Measurements from ENCODE around the gene POU2F1. TPM values are rescaled to one million over a fixed set of nuclear protein-coding genes. Genes with fewer than 3 reads are reported as not detected.

POU2F1 gene
- total and polyA plus RNA-seq, 2 donors (not counting 3 experiments of a cell fraction or from before 2014, with no cell fraction given) = 6.0 to 12.9 TPM

DNA sequence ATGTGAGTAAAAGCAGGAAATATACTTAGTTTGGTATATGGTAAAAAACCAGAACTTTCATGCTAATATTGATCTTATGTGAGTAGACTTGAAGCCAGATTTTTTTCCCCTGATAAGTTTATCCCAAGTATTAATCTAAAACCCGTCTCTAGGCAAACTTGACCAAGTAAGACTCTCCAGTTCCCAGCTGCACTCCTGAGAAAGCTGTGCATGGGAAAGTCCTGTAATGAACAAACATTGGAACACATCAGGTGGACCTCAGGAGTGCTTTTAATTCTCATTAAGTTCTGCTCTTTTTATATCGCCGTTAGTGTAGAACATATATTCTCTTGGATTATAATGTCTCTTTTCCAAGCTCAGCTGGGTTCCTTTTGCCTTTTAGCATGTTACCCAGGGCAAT, 192.6 kb downstream of the POU2F1 start:
- DNase-seq (ENCODE audit: low read depth, low spot score) = no peak
- ChIA-PET POLR2A (no interaction called here), CTCF (interaction anchor here (1.0 to 2.1 kb wide), 3 partner anchors 12 to 146 kb away, joined by 3 to 8 read pairs (median 3); no protein-coding TSS in a partner anchor)
- intact Hi-C loops (cut with micrococcal nuclease) = no loop called here
- dilution Hi-C loops (cut with MboI; ENCODE audit: extremely low pct_ligation_motif_present, low sequenced_read_pairs) = no loop called here
- no TSS peak for BruUV-seq (replicated peaks)
- H3K79me2 ChIP-seq (ENCODE audit: control insufficient read depth, insufficient read depth, low read length) = no peaks in the 10 kb centered on the region
- H3K27ac ChIP-seq (ENCODE audit: insufficient read depth, low read depth, low read length) = no peak overlapping the region
- peaks cover 4 to 8% of the 10 kb centered on the region in 2 experiments for H3K36me3 ChIP-seq (ENCODE audit: control insufficient read depth in 2 of 2, extremely low read depth in 1 of 2, insufficient read depth in 2 of 2, low read length in 2 of 2)
- H2AFZ ChIP-seq (ENCODE audit: low read depth, low read length) = no peak overlapping the region
- H3K4me1 ChIP-seq (ENCODE audit: control insufficient read depth, extremely low read depth, insufficient read depth, low read length) = no peaks in the 10 kb centered on the region
- no peaks in the 10 kb centered on the region for H3K9me1 ChIP-seq (replicated peaks; ENCODE audit: control insufficient read depth, extremely low read depth, insufficient read depth, low read length)
- H4K20me1 ChIP-seq (replicated peaks; ENCODE audit: control insufficient read depth, extremely low read depth, insufficient read depth, low read length) = no peaks in the 10 kb centered on the region
- TF ChIP-seq JUN (IDR thresholded peaks at IDR 0.05; ENCODE audit: borderline replicate concordance, insufficient read depth, insufficient read length, low read depth) (no peak), POLR2A (IDR thresholded peaks at IDR 0.05; ENCODE audit: low read depth, low read length) (no peak), GATA2 (IDR thresholded peaks at IDR 0.05; ENCODE audit: insufficient read depth, insufficient read length, low read depth, low read length) (no peak)
- H3K9me3 ChIP-seq (replicated peaks; ENCODE audit: control insufficient read depth, insufficient read depth, low read length) = no peaks in the 10 kb centered on the region
- no peak for FAIRE-seq
- no peak overlapping the region for H3K4me2 ChIP-seq (ENCODE audit: insufficient read depth, low read length)
- H3K4me3 ChIP-seq (replicated peaks in 1 of 3; ENCODE audit: insufficient read depth in 1 of 3, low read depth in 1 of 3, low read length in 3 of 3) = no peak overlapping the region
- no peaks in the 10 kb centered on the region for H3K27me3 ChIP-seq (ENCODE audit: control insufficient read depth in 2 of 2, insufficient read depth in 2 of 2, low read length in 2 of 2)
- H3K9ac ChIP-seq (replicated peaks; ENCODE audit: extremely low read depth, insufficient read depth, low read length) = no peak overlapping the region

DNA sequence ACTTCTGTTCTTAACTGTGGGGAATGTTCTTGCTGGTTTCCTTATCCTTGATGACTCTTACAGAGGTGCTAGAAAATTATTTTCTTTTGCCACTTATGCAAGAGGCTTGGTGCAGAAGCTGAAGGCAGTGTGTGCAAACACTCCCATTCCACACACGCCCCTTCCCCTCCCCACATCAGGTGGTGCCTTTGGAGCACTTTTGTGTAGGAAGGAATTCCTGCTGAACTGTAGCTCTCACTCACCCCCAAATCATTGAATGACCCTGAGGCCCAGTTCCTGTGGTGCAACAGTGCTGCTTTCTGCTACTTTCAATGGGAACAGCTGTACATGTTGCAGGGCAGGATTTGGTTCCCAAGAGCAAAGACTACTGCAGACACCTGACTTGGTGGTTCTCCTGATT, 195.8 kb downstream of the POU2F1 start:
- TF ChIP-seq MYC (IDR thresholded peaks at IDR 0.05; ENCODE audit: low read depth, low read length) = no peak
- no peak for TF ChIP-seq JUN (IDR thresholded peaks at IDR 0.05; ENCODE audit: borderline replicate concordance, insufficient read depth, insufficient read length, low read depth)
- no peak for TF ChIP-seq POLR2A (IDR thresholded peaks at IDR 0.05; ENCODE audit: low read depth, low read length)
- TF ChIP-seq, protein P1, sequence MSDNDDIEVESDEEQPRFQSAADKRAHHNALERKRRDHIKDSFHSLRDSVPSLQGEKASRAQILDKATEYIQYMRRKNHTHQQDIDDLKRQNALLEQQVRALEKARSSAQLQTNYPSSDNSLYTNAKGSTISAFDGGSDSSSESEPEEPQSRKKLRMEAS (IDR thresholded peaks at IDR 0.05; ENCODE audit: insufficient read depth, insufficient read length) = no peak
- no peak for TF ChIP-seq FOS (IDR thresholded peaks at IDR 0.05; ENCODE audit: borderline replicate concordance, insufficient read depth, low read length)
- TF ChIP-seq POLR2AphosphoS5 (IDR thresholded peaks at IDR 0.05; ENCODE audit: insufficient read depth, low read depth, low read length) = no peak
- no peak for TF ChIP-seq GATA2 (IDR thresholded peaks at IDR 0.05; ENCODE audit: insufficient read depth, insufficient read length, low read depth, low read length)
- TF ChIP-seq, protein P2, sequence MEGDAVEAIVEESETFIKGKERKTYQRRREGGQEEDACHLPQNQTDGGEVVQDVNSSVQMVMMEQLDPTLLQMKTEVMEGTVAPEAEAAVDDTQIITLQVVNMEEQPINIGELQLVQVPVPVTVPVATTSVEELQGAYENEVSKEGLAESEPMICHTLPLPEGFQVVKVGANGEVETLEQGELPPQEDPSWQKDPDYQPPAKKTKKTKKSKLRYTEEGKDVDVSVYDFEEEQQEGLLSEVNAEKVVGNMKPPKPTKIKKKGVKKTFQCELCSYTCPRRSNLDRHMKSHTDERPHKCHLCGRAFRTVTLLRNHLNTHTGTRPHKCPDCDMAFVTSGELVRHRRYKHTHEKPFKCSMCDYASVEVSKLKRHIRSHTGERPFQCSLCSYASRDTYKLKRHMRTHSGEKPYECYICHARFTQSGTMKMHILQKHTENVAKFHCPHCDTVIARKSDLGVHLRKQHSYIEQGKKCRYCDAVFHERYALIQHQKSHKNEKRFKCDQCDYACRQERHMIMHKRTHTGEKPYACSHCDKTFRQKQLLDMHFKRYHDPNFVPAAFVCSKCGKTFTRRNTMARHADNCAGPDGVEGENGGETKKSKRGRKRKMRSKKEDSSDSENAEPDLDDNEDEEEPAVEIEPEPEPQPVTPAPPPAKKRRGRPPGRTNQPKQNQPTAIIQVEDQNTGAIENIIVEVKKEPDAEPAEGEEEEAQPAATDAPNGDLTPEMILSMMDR (IDR thresholded peaks at IDR 0.05; ENCODE audit: extremely low read depth in 1 of 2, insufficient read depth in 1 of 2, low read depth in 1 of 2, low read length in 2 of 2) = no peak
- TF ChIP-seq EZH2 (IDR thresholded peaks at IDR 0.05; ENCODE audit: borderline replicate concordance, low read depth, low read length, severe bottlenecking) = no peak
- H3K27ac ChIP-seq (ENCODE audit: insufficient read depth, low read depth, low read length) = no peak overlapping the region
- no peaks in the 10 kb centered on the region for H3K27me3 ChIP-seq (ENCODE audit: control insufficient read depth in 2 of 2, insufficient read depth in 2 of 2, low read length in 2 of 2)
- intact Hi-C loops (cut with micrococcal nuclease) = no loop called here
- ChIA-PET CTCF (interaction anchor here (1.8 kb wide), 1 partner anchor 9 kb away, joined by 4 read pairs; no protein-coding TSS in a partner anchor), POLR2A (no interaction called here)
- no peaks in the 10 kb centered on the region for H3K9me1 ChIP-seq (replicated peaks; ENCODE audit: control insufficient read depth, extremely low read depth, insufficient read depth, low read length)
- DNase-seq (ENCODE audit: low read depth, low spot score) (no peak), FAIRE-seq (no peak)
- no peaks in the 10 kb centered on the region for H3K9me3 ChIP-seq (replicated peaks; ENCODE audit: control insufficient read depth, insufficient read depth, low read length)
- peaks cover 4 to 8% of the 10 kb centered on the region in 2 experiments for H3K36me3 ChIP-seq (ENCODE audit: control insufficient read depth in 2 of 2, extremely low read depth in 1 of 2, insufficient read depth in 2 of 2, low read length in 2 of 2)
- no peak overlapping the region for H2AFZ ChIP-seq (ENCODE audit: low read depth, low read length)
- no TSS peak for BruUV-seq (replicated peaks)
- H3K9ac ChIP-seq (replicated peaks; ENCODE audit: extremely low read depth, insufficient read depth, low read length) = no peak overlapping the region
- H3K79me2 ChIP-seq (ENCODE audit: control insufficient read depth, insufficient read depth, low read length) = no peaks in the 10 kb centered on the region
- no peaks in the 10 kb centered on the region for H3K4me1 ChIP-seq (ENCODE audit: control insufficient read depth, extremely low read depth, insufficient read depth, low read length)
- dilution Hi-C loops (cut with MboI; ENCODE audit: extremely low pct_ligation_motif_present, low sequenced_read_pairs) = no loop called here
- no peak overlapping the region for H3K4me3 ChIP-seq (replicated peaks in 1 of 3; ENCODE audit: insufficient read depth in 1 of 3, low read depth in 1 of 3, low read length in 3 of 3)
- H3K4me2 ChIP-seq (ENCODE audit: insufficient read depth, low read length) = no peak overlapping the region
- H4K20me1 ChIP-seq (replicated peaks; ENCODE audit: control insufficient read depth, extremely low read depth, insufficient read depth, low read length) = no peaks in the 10 kb centered on the region
